NCI-H2196 treated with DMSO at 0.1 percent for 48 hours (cell line): Measurements from ENCODE around the gene QRFP.

Source experiments
- DNase-seq: peaks from one replicate; lab custom pipeline; 2025; ENCODE audit not compliant: unreplicated experiment; lab: John Stamatoyannopoulos, UW

Gene QRFP

DNA sequence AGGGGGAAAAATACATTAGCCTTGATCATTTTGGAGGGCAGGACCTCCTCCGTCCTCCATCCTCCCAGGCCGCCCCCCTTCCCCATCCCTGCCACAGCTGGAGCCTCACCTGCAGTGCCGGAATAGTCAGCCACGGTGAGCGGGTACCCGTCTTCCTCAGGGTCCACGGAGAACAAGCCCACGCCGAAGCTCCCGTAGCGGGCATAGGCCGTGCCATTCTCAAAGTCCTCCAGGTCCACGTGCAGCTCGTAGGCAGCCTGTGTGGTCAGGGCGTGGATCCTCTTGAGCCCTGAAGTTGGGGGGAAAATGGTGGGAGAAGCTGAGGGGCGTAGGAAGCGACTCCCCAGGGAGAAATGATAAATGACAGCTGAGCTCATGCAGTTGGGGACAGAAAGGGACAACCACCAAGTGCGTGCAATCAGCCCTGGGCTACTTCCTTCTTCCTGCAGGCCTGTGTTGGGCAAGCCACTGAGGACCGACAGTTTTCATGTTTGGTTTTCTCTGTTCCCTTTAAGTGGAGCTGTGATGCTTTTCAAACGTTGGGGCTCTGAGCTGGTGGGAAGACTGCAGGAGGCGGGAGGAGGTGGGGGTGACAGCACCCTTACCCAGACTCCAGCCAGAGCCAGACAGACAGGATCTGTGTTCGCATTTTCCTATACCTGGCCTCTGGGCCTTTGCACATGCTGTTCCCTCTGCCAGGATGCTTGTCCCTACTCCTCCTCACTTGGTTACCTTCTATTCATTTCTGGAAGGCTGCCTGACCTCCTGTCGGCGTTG is 8.7 kb upstream of the QRFP start:
- no peak for DNase-seq

DNA sequence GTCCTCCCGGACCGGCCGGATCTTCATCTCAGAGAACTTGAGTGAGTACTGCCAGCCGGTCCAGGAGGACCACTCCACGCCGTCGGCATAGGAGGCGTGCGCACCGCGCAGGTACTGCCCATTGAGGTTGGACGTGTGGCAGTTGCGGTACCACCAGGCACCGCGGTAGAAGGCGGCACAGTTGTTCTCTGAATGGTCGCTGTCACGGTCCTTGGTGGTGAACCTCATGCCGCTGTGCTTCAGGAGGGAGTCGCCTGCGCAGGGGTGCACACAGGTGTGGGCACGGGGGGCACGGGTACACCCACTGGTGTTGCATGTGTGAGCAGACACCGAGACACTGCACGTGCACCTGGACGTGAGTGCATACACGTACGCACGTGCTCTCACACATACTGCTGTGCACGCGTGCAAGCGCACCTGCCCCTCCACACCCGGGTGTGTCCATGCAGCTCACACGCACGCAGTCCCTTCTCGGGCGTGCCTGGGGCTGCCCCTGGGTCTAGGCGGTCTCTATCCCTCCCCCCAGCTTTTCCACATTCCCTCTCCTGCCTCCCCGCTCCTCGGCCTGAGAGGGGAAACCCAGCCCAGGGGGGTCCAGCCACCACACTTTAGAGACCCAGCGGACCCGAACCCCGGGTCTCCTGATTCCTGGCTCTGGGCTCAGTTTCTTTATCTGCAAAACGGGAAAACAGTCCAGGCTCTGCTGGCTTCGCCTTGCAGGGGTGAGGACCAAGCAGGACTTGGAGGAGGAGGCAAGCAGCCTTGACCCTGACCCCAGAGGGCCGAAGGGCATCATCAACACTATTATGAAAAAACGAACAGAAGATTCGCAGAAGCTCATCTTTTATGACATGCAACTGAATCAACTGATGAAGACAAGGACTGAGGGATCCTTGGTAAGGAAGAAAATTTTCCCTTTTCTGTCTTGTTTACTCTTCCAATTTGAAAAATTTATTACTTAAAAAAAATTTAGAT is 7.7 kb upstream of the QRFP start:
- no peak for DNase-seq

GRCh38 chr9:130903194-130904069 is 6.8 kb upstream of the QRFP start:
- no peak for DNase-seq

DNA sequence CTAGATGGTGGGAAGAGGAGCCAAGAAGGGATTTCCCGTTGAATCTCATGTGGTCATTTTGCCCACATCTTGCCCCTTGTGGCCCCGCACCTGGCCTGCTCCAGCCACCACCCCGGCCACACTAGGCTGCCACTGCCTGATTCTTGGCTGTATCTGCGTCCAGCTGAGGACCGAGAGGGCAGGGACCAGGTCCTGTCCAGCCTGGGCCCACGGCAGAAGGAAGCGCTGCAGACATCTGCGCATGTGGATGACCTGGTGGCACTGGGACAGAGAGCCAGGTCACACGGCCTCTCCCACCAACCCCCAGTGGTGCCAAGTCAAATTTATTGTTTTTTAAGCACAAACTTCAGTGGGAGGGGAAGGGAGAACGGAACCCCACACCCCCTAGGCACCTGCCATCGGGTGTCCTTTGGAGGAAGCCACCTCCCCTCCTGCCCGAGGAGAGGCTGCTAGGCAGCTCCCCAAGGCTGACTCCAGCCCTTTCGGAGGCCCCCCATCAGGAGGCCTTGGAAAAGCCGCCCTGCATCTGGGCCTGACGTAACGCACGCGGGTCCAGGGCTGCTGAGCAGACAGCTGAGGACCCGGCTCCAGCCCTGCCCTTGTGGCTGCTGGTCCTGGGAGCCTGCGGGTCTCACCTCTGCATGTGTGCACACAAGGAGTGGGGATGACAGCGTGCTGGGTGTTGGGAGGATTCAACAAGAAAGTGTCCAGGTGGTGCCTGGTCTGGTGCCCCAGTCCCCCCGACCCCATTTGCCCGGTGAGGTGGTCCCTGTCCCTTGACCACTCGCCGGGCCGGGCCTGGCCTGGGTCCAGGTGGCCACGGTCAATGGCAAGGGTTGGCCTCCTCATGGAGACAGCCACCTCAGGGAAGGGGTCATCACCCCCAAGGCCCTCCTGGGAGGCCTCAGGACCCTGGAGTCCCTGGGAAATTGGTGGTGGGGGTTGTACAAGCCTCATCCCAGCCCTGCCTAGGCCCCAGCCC is 5.9 kb upstream of the QRFP start:
- no peak for DNase-seq

DNA sequence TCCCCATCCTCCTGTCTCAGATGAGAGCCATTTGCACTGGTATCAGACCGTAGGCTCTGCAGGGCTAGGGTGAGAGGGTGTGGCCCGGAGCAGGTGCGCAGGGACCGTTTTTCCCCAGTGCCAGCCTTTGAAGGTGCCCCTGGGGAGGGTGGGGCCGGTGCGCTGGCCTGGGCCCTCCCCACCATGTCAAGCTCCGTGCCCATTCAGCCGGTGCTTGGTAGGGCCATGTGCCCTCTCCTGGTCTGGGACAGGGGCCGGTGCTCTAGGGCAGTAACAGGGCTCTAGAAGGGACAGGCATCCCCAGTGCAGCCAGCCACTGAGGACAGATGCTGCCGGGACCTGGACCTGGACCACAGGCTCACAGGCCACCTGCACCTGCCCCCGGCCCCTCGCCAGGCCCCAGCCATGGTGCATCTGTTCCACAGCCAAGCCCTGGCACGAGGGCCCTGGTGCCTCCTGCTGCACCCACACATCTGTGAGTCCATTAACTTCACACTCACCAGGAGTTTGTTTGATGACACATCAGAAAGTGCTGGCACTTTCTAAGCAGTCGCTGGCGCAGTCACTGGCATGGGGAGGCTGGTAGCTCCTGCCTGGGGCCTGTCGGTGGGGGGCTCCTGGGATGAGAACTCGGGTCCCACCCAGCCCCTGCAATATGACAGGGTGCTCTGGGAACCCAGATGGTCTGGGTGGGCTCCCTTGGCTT is 5.0 kb upstream of the QRFP start:
- no peak for DNase-seq

DNA sequence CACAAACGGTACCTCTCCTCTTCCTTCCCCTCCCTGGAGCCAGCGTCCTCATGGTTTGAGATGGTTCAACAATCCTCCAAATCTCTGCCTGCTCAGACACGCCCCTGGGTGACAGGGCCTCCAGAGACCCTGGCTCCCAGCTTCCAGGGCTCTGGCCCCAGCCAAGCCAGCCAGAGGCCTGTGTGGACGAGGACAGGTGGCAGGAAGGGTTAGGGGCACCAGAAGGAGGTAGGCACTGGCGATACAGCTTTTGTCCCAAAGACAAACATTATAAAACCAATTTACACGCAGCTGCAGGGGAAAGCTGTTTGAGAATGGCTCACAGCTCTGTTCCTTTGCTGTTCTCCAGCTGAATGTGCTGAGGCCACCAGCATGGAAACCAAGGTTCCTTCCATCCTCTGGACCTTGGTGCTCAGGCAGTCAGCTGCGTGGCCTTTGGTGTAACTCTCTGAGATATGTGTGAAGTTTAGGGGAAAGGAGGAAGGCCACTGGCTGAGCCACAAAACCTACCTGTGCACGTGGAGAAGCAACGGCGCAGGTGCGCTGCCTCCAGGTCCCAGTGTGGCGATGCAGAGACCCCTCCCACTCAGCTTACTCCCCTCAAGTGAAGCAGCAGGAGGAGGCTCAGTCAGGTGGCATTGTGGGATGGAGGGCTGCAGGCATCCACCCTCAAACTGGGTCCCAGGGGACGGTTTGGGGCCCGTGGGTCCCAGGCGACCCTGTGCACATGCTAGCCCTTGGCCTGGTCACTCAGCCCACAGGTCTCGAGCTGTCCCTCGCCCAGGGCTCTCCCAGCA is 4.3 kb upstream of the QRFP start:
- no peak for DNase-seq

DNA sequence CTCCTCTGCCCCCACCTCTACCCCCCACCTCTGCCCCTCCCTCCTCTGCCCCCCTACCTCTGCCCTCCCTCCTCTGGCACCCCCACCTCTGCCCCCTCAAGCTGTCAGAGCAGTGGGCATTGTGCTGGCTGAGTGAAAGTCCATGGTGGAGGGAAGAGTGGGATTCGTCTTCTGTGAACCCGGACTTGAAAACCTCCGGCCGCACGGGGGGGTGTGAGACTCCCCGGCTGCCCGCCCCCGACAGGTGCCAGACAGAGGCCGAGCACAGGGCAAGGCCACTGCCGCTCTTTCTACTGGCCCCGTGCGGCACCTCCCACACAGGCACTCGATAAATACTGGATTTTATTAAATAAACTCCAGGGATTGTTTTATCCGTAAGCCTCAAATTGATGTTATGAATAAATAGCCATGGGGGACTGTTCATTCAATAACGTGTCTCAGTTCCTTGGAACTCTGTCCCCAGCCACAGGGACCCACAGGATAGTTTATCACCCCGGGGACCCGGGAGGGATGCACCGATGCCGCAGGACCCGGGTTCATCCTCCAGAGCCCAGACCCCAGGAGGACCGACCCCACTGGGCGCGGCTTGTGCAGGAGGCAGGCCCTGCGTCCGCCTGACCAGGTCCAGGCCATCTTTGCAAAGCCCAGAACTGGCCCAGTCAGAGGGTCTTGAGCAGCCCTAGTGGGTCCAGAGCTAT is 2.6 kb upstream of the QRFP start:
- no peak for DNase-seq

GRCh38 chr9:130898552-130898852 is 1.9 kb upstream of the QRFP start:
- no peak for DNase-seq

DNA sequence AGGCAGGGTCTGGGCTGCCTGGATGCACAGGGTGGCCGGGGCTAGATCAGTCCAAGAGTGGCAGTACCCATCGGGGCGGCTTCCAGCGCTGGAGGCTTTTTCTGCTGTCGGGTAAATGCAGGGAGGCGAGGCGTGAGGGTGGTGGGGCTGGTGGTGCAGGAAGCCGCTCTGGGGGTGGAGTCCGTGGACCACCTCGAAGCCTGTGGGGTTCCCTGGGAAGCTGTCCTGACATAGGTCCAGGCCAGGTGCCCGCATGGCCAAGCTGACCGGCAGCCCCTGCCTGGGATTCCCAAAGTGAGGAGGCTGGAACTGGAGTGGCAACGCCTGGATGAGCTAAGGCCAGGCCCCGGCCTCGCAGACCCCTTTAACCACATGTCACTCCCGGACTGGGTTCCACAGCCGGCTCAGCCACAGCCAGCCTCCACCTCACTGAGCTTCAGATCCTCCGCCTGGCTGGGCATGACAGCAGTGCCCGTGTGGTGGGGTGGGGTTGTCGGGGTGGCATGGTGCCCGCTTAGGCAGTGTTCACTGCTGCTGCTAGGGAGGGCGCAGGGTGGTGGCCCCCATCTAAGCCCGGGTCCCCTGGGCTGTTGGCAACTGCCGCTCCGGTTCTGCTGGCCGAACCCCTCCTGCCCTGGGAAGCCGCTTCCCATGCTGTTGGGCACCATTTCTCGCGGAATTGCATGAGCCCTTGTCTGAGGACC is 1.4 kb upstream of the QRFP start:
- no peak for DNase-seq

- no peak for DNase-seq
These were observed 616 bp upstream of the QRFP start for GRCh38 chr9:130897105-130897751.

GRCh38 chr9:130895481-130896232 is 955 bp downstream of the QRFP start:
- DNase-seq = no peak

- DNase-seq = no peak
These were observed 1.6 kb downstream of the QRFP start for GRCh38 chr9:130895038-130895437.

GRCh38 chr9:130894546-130894945 is 2.1 kb downstream of the QRFP start:
- no peak for DNase-seq

DNA sequence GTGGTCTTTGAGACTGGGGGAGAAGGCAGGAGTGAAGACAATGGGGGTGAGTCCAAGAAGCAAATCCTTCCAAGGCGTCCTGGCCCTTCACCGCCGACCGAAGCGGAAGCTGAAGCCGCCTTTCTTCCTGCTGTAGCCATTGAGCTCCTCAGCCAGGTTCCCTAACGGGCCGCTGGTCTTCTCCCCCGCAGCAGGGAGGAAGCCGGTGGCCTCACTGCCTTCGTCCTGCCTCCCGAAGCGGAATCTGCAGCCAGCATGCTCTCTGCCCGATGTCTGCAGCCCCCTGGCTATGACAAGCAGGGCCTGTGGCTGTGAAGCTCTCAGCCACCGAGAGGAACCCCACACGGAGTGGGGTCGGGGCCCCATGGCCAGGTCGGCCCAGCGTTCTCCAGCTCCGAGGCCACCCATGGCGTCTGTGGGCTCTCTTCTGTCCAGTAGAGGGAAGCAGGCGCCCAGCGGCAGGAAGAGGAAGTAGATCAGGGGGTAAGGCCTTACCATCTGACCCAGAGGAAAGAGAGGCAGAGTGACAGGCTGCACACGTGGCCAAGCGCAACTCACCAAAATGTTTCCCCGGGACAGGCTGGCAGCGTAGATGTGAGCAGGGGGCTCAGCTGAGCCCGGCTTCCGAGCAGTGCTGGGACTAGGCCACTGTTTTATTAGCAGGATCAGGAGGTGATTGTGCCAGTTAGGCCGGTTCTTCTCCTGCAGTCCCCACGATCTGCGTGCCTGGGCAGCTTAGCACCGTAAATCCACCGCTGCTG is 3.1 kb downstream of the QRFP start:
- no peak for DNase-seq

DNA sequence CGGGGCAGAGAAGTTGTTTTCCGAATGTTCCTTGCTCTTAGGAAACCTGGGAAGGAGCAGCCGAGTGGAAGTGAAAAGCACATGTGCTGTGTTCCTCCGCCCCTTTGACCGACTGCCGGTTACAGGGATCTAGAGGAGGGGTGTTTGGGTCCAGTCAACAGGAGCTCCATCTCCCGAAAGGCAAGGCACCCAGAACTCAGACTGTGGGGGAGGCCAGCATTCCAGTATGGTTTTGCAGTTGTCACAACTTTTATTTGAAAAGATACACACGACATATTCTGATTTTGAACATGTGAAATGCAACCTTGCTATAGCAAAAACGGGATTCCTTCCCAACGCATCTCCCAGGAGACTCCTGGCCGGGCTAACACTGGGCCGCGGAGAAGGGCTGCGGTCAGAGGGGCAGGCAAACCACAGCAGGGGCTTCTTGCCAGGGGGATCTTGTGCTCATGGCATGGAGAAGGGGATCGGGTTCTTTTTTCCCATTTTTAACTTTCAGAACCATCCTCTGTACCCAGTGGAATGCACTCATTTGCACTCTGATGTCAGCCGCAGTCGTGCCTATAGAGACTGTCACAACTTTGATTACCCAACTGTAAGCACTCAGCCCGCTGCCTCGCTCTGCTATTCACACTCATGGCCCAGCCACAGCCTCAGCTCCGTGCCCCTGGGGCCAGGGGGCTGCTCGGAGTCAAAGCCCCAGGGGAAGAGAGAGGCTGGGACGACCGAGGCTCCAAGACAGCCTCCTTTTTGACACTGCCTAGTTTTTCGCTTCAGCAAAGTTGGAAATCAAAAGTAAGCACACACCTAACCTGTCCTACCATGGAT is 3.9 kb downstream of the QRFP start:
- DNase-seq = no peak
